HUES6 (cell line): ENCODE results near the gene PNPLA7.
"Not testable (repeated sequence)": the region's sequence is repeated elsewhere in the genome, so short reads cannot be mapped to it uniquely, and the experiment has no call there.

ENCODE experiments used
- H3K27ac ChIP-seq: 2 replicates; pipeline ENCODE4 v1.7.0; 2013; ENCODE audit warnings: low read depth, mild to moderate bottlenecking, low read length, inconsistent platforms
- H3K27me3 ChIP-seq: 2 replicates; pipeline ENCODE4 v1.6.1; 2013; ENCODE audit warnings: low read length; ENCODE audit not compliant: control insufficient read depth, insufficient read depth
- H3K36me3 ChIP-seq: 2 replicates; pipeline ENCODE4 v1.6.1; 2013; ENCODE audit warnings: low read length; ENCODE audit not compliant: control insufficient read depth, insufficient read depth
- H3K4me1 ChIP-seq: 2 replicates; pipeline ENCODE4 v1.6.1; 2013; ENCODE audit warnings: low read length; ENCODE audit not compliant: control insufficient read depth, insufficient read depth
- H3K4me3 ChIP-seq: 2 replicates; pipeline ENCODE4 v1.5.1; 2013; ENCODE audit warnings: low read depth, low read length
- H3K9ac ChIP-seq: one replicate; pipeline ENCODE4 v1.6.1; 2013; ENCODE audit warnings: mild to moderate bottlenecking, low read length
- H3K9me3 ChIP-seq: 2 replicates; pipeline ENCODE4 v1.6.1; 2013; ENCODE audit warnings: low read depth, low read length; ENCODE audit not compliant: control insufficient read depth, insufficient read depth

Gene PNPLA7

GRCh38 chr9:137466389-137467085 lies 83.7 kb downstream of the PNPLA7 start:
- not testable (repeated sequence) for H3K9ac ChIP-seq, H3K27me3 ChIP-seq, H3K4me1 ChIP-seq, H3K9me3 ChIP-seq, H3K4me3 ChIP-seq, H3K27ac ChIP-seq, H3K36me3 ChIP-seq

- no peaks in the 10 kb centered on the region for H3K27me3 ChIP-seq
- peaks cover 3% of the 10 kb centered on the region; the same call in 1 of the 2 replicates for H3K9me3 ChIP-seq
- no peak overlapping the region for H3K4me3 ChIP-seq
- no peaks in the 10 kb centered on the region for H3K36me3 ChIP-seq
- H3K27ac ChIP-seq, result no peak overlapping the region
- no peaks in the 10 kb centered on the region for H3K4me1 ChIP-seq
- H3K9ac ChIP-seq, result no peak overlapping the region
These were observed 84.3 kb downstream of the PNPLA7 start for GRCh38 chr9:137465720-137466388.

DNA sequence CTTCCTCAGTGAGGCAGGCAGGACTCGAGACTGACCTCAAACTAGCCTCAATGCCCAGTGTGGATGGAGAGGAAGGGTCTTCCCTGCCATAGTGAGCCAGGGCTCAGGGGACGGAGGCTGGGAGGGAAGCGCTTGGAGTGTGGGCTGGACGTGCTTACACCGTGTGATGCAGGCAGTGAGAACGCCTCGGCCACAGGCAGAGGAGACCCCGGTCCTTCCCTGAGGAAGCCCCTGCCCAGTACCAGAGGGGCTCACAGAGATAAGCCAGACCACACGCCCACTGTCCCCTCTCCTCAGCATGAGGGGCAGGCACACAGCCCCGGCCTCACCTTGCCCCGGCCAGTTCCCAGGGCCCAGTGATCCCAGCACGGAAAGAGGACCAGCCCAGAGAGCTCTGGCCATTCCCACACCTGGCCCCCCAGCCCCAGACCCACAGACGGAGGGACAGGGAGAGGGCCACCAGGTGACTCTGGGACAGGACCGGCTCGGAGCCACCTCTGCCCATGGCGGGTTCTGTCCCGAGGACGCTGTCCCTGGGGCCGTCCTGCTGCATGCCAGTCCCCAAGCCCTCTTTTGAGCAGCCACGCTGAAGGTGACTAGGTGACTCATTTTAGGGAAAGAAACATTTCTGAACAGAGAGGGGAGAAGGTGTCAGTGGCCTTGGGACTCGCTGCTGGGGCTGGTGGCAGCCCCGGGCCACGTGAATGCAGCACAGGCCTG lies 85.0 kb downstream of the PNPLA7 start:
- no peak overlapping the region for H3K27ac ChIP-seq
- no peaks in the 10 kb centered on the region for H3K4me1 ChIP-seq
- H3K4me3 ChIP-seq, result no peak overlapping the region
- H3K36me3 ChIP-seq, result no peaks in the 10 kb centered on the region
- peaks cover 3% of the 10 kb centered on the region; the same call in 1 of the 2 replicates for H3K9me3 ChIP-seq
- H3K9ac ChIP-seq, result no peak overlapping the region
- no peaks in the 10 kb centered on the region for H3K27me3 ChIP-seq

DNA sequence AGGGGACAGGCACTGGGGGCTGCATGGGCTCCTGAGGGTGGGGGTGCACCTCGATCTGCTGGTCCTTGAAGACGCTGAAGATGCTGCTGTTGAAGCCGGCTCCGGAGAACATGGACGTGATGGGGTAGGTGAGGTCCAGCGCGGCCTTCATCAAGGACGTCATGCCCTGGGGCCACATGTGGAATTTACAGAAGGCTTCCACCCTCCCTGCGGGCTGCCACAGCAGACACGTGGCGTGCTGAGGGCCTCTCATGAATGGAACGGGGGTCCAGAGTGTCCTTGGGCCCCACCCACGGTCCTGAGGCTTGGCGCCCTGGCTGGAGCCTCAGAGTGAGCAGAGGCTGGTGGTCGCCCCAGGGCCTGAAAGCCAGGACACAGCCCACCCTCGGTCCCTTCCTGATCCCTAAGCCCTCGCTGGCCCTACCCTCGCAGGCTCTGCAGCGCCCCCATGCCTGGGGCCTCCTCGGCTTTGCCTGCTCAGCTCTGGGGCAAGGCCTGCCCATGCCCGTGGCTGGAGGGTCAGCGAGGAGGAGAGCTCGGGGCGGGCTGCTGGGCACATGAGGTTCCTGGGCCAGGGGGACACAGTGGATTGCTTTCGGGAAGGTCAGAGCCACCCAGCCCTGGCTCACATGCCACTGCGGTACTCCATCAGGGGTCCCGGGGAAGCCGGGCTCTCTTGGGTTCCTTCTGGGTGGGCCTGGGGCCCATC lies 85.8 kb downstream of the PNPLA7 start:
- Histone ChIP-seq H3K36me3 (no peaks in the 10 kb centered on the region), H3K4me1 (peaks cover 2% of the 10 kb centered on the region; the same call in 1 of the 2 replicates), H3K27ac (no peak overlapping the region), H3K9ac (no peak overlapping the region), H3K27me3 (no peaks in the 10 kb centered on the region), H3K4me3 (no peak overlapping the region), H3K9me3 (peaks cover 3% of the 10 kb centered on the region; the same call in 1 of the 2 replicates)

- Histone ChIP-seq H3K9ac (no peak overlapping the region), H3K9me3 (peaks cover 3% of the 10 kb centered on the region; the same call in 1 of the 2 replicates), H3K27ac (no peak overlapping the region), H3K27me3 (no peaks in the 10 kb centered on the region), H3K4me1 (peaks cover 3% of the 10 kb centered on the region; the same call in 1 of the 2 replicates), H3K36me3 (no peaks in the 10 kb centered on the region), H3K4me3 (no peak overlapping the region)
These were observed 86.3 kb downstream of the PNPLA7 start for GRCh38 chr9:137463931-137464290.

- peaks cover 3% of the 10 kb centered on the region; the same call in 1 of the 2 replicates for H3K9me3 ChIP-seq
- H3K9ac ChIP-seq, result no peak overlapping the region
- H3K27ac ChIP-seq, result no peak overlapping the region
- H3K27me3 ChIP-seq, result no peaks in the 10 kb centered on the region; the same call in 1 of the 2 replicates
- no peaks in the 10 kb centered on the region for H3K36me3 ChIP-seq
- H3K4me1 ChIP-seq, result peaks cover 4% of the 10 kb centered on the region
- no peak overlapping the region for H3K4me3 ChIP-seq
These were observed 86.9 kb downstream of the PNPLA7 start for GRCh38 chr9:137462986-137463930.

DNA sequence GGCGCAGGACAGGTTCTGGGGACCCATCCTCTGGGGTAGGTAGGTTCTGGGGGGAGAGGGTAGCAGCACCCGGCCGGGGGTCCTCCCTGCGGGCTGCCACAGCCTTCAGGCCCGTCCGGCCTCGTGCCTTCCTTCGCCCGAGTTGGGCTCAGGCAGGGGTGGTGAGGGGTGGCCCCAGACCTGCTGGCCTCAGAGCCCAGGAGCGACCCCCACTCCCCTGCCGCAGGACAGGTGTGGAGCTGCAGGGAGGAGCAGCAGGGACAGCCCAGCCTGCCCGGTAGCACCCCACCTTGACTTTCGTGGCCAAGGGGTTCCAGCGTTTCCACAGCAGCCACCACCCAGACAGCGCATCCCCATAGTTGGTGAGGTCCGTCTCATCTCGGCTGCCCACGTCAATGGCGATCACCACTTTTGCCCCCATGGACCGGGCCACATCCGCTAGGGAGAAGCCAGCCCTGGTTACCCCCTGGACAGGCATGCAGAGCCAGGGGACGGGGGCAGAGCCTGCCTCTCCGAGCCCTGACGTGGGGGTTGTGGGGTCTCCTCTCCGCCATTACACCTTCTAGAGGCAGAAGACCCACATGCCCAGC lies 87.7 kb downstream of the PNPLA7 start:
- no peak overlapping the region for H3K4me3 ChIP-seq
- peaks cover 10% of the 10 kb centered on the region for H3K4me1 ChIP-seq
- no peak overlapping the region for H3K9ac ChIP-seq

DNA sequence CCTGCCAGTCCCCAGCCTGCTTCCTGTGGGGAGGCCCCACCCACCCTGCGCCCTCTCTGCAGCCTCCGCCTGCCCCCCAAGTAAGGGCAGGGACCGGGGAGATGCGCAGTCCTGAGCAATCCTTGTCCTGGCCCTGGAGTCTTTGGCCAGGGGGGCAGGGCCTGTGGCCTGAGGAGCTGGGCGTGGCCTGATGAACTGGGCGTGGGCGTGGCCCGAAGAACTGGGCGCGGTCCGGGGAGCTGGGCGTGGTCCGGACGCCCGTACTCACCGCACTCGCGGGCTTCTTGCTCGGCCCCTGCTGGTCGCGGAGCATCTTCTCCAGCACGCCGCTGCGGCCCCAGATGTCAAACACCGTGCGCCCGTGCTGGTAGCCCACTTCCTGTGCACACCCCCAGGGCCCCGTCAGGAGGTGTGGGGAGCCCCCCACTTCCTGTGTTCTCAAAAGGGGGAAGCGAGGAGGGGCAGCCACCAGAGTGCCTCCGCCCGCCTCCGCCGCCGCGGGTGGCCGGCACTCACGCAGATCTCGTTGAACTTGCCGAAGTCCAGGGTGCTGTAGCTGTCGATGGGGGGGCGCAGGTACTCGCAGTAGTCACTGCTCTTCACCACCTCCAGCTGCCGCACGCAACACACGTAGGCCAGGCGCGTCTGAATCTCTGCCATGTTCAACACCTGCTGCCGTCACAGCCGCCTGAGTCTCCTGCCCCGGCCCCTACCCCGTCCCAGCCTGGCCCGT lies 88.4 kb downstream of the PNPLA7 start:
- Histone ChIP-seq H3K9me3 (peaks cover 3% of the 10 kb centered on the region; the same call in 1 of the 2 replicates), H3K27me3 (no peaks in the 10 kb centered on the region; the same call in 1 of the 2 replicates), H3K36me3 (peaks cover 7% of the 10 kb centered on the region), H3K4me1 (peaks cover 10% of the 10 kb centered on the region), H3K9ac (no peak overlapping the region), H3K27ac (no peak overlapping the region), H3K4me3 (no peak overlapping the region)

More for the DNA sequence above, 87.7 kb downstream of the PNPLA7 start:
- Histone ChIP-seq H3K9me3 (peaks cover 3% of the 10 kb centered on the region; the same call in 1 of the 2 replicates), H3K27ac (no peak overlapping the region), H3K27me3 (no peaks in the 10 kb centered on the region; the same call in 1 of the 2 replicates), H3K36me3 (peaks cover under 1% of the 10 kb centered on the region; the same call in 1 of the 2 replicates)

DNA sequence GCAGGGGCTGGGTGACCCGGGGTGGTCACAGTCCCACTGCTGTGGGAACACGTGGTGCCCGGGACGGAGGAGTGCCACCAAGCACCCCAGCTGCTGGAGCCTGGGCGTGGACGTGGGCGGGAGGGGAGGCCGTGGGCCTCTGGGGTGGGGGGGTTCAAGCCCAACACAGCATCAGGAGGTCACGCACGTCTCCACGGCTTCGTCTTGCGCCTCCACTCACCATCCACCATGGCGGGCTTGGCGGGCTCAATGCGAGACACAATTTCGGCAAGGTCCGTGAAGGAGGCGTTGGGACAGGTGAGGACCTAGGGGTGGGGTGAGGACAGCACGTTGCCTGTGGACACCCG lies 88.9 kb downstream of the PNPLA7 start:
- Histone ChIP-seq H3K4me1 (peaks cover 10% of the 10 kb centered on the region), H3K27ac (no peak overlapping the region), H3K4me3 (no peak overlapping the region), H3K27me3 (no peaks in the 10 kb centered on the region; the same call in 1 of the 2 replicates), H3K36me3 (peaks cover 13% of the 10 kb centered on the region), H3K9ac (no peak overlapping the region), H3K9me3 (peaks cover 3% of the 10 kb centered on the region; the same call in 1 of the 2 replicates)
